Gastrocnemius medialis (tissue), 4 donors: Measurements from ENCODE around the gene FBXO24. TPM values are rescaled to one million over a fixed set of nuclear protein-coding genes. Genes with fewer than 3 reads are reported as not detected.

Source experiments
- ATAC-seq, 2 donors: fragments of 150-250 bp; one replicate each; pipeline ENCODE4 v1.9.1; 2016
- DNase-seq, 2 donors: peaks; one replicate each; pipeline ENCODE4 v3.0.0-alpha.2; 2019
- H3K27ac ChIP-seq, 4 donors: fragments of 200-600 bp; sonication (generic); 1 replicate in 1 of 4; 2 replicates in 3 of 4; pipeline ENCODE4 v1.5.1; 2016 to 2018; ENCODE audit warnings: mild to moderate bottlenecking in 2 of 4, moderate library complexity in 1 of 4
- H3K27me3 ChIP-seq, 3 donors: fragments of 200-600 bp; sonication (generic) in 2 of 3; 1 replicate in 1 of 3; 2 replicates in 2 of 3; pipeline versions ENCODE4 v1.5.1 to v1.6.0; 2016 to 2019; ENCODE audit warnings: mild to moderate bottlenecking in 1 of 3, moderate library complexity in 1 of 3
- H3K36me3 ChIP-seq, 2 donors: fragments of 200-600 bp; sonication (generic) in 1 of 2; one replicate each; pipeline ENCODE4 v1.5.1; 2017 to 2018
- H3K4me1 ChIP-seq, 2 donors: fragments of 200-600 bp; sonication (generic) in 1 of 2; one replicate each; pipeline ENCODE4 v1.5.1; 2016 to 2017; ENCODE audit warnings: mild to moderate bottlenecking in 2 of 2
- H3K4me3 ChIP-seq, 4 donors: fragments of 200-600 bp; sonication (generic) in 3 of 4; 1 replicate in 1 of 4; 2 replicates in 3 of 4; pipeline ENCODE4 v1.5.1; 2016 to 2019; ENCODE audit warnings: mild to moderate bottlenecking in 2 of 4
- H3K9me3 ChIP-seq, 3 donors: fragments of 200-600 bp; sonication (generic) in 2 of 3; 1 replicate in 1 of 3; 2 replicates in 2 of 3; pipeline ENCODE4 v1.5.1; 2016 to 2019
- CTCF ChIP-seq, 5 experiments: fragments of 450-650 bp in 3 of 5; fragments of 200-600 bp in 2 of 5; sonication (generic) in 2 of 5; IDR thresholded peaks in 4 of 5; conservative IDR thresholded peaks in 1 of 5; 1 replicate in 4 of 5; 2 replicates in 1 of 5; pipeline ENCODE4 v1.5.1; 2016 to 2019; ENCODE audit warnings: antibody characterized with exemption in 5 of 5, mild to moderate bottlenecking in 3 of 5, moderate library complexity in 3 of 5
- POLR2A ChIP-seq, 2 donors: fragments of 450-650 bp; IDR thresholded peaks; one replicate each; pipeline ENCODE4 v1.6.1; 2017; ENCODE audit warnings: antibody characterized with exemption in 2 of 2, mild to moderate bottlenecking in 2 of 2, moderate library complexity in 2 of 2
- in situ Hi-C, 4 donors: fragments of 200-750 bp; cut with MboI; loops; one replicate each; pipeline versions ENCODE4 v1.15.0 to v1.8.0; 2017; ENCODE audit warnings: low sequenced_read_pairs in 4 of 4
- intact Hi-C: fragments of 100-400 bp; cut with DNase I; formaldehyde crosslinking; loops from one replicate; pipeline ENCODE4 v1.15.1; 2023; ENCODE audit warnings: low total_unique reads
- total RNA-seq, 4 donors: library from RNA; depleted of rRNA; stranded (reverse); fragments of >200 nt; gene quantifications; one replicate each; pipeline versions ENCODE4 v1.1.0 to v1.2.3, GENCODE V29; 2016

Gene FBXO24
- total RNA-seq, 4 donors from 2014 or later, result not detected

- ATAC-seq (no peak), DNase-seq (no peak)
- TF ChIP-seq CTCF (IDR thresholded peaks at IDR 0.05 in 4 of 5, conservative IDR thresholded peaks at IDR 0.05 in 1 of 5) (no peak), POLR2A (IDR thresholded peaks at IDR 0.05) (no peak)
- Histone ChIP-seq H3K4me3 (no peak overlapping the region), H3K9me3 (no peaks in the 10 kb centered on the region), H3K4me1 (peaks cover 8 to 14% of the 10 kb centered on the region in 2 donors), H3K36me3 (peaks cover 0 to 48% of the 10 kb centered on the region in 2 donors), H3K27me3 (peaks cover 12 to 46% (median 22%) of the 10 kb centered on the region in 3 donors), H3K27ac (no peak overlapping the region)
- in situ Hi-C loops (loop anchor here in 1 of 4 donors (25.0 kb wide), 1 partner anchor 111 kb away; the partner anchor contains the start of gene SPACDR), intact Hi-C loops (no loop called here)
Observed at GRCh38 chr7:100572949-100573675, 13.0 kb upstream of the FBXO24 start.

GRCh38 chr7:100573691-100574361 is 12.3 kb upstream of the FBXO24 start, which contains the start of gene SAP25:
Gene SAP25 (minus strand): TSS chr7:100573900. CDS start chr7:100573742, 158 bp downstream.
- Histone ChIP-seq H3K36me3 (peaks cover 0 to 55% of the 10 kb centered on the region in 2 donors), H3K27me3 (peaks cover 12 to 46% (median 22%) of the 10 kb centered on the region in 3 donors), H3K27ac (no peak within 1 kb of the TSS), H3K9me3 (no peaks in the 10 kb centered on the region), H3K4me1 (peaks cover 8 to 14% of the 10 kb centered on the region in 2 donors), H3K4me3 (no peak within 1 kb of the TSS)
- TF ChIP-seq POLR2A (IDR thresholded peaks at IDR 0.05) (no peak), CTCF (IDR thresholded peaks at IDR 0.05 in 4 of 5, conservative IDR thresholded peaks at IDR 0.05 in 1 of 5) (no peak)
- ATAC-seq (no peak), DNase-seq (no peak)
- in situ Hi-C loops, result loop anchor here in 1 of 4 donors (25.0 kb wide), 1 partner anchor 112 kb away; the partner anchor contains the start of gene SPACDR
- intact Hi-C loops, result no loop called here

- intact Hi-C loops, result no loop called here
Observed at GRCh38 chr7:100574362-100575205, 11.5 kb upstream of the FBXO24 start.

More at GRCh38 chr7:100574362-100575205, 11.5 kb upstream of the FBXO24 start:
- TF ChIP-seq POLR2A (IDR thresholded peaks at IDR 0.05) (no peak), CTCF (IDR thresholded peaks at IDR 0.05 in 4 of 5, conservative IDR thresholded peaks at IDR 0.05 in 1 of 5) (no peak)
- Histone ChIP-seq H3K36me3 (peaks cover 0 to 63% of the 10 kb centered on the region in 2 donors), H3K9me3 (no peaks in the 10 kb centered on the region), H3K27ac (no peak overlapping the region), H3K4me1 (peaks cover 7 to 11% of the 10 kb centered on the region in 2 donors), H3K4me3 (no peak overlapping the region), H3K27me3 (peaks cover 12 to 41% (median 22%) of the 10 kb centered on the region in 3 donors)
- DNase-seq, result no peak
- ATAC-seq, result no peak
- in situ Hi-C loops, result loop anchor here in 2 of 4 donors (25.0 kb wide), 2 partner anchors 112 to 288 kb away; partner anchors contain the start of genes SLC12A9 (in 1 of the 2), SPACDR (in 1 of the 2) and TRIP6 (in 1 of the 2)
